ENCODE results near the gene SHANK1. TPM values are rescaled to one million over a fixed set of nuclear protein-coding genes. Genes with fewer than 3 reads are reported as not detected.

Gene SHANK1
- total RNA-seq, 2 experiments from 2014 or later: 0.03 to 13.1 TPM

GRCh38 chr19:50659318-50660087 is 60.1 kb downstream of the SHANK1 start:
- no peak for DNase-seq (ENCODE audit: low spot score)
- H3K79me2 ChIP-seq (ENCODE audit: insufficient read depth, low read depth, low read length): no peaks in the 10 kb centered on the region
- no peaks in the 10 kb centered on the region for H3K9me2 ChIP-seq (ENCODE audit: insufficient read depth, low read length)
- no peaks in the 10 kb centered on the region for H4K20me1 ChIP-seq (ENCODE audit: insufficient read depth, low read length)
- H3K36me3 ChIP-seq (ENCODE audit: insufficient read depth, low read length): no peaks in the 10 kb centered on the region
- CTCF ChIA-PET (ENCODE audit: unreplicated experiment): no interaction called here
- peak overlapping the region; percentile 71 for H3K4me2 ChIP-seq (ENCODE audit: low read length)
- no peak overlapping the region for H2AFZ ChIP-seq (ENCODE audit: low read length)
- peak overlapping the region; percentile 70 for H3K4me3 ChIP-seq (ENCODE audit: low read depth, low read length, poor library complexity, severe bottlenecking)
- intact Hi-C loops (cut with micrococcal nuclease; ENCODE audit: unreplicated experiment): loop anchor here (1.0 to 5.0 kb wide), 3 partner anchors 51 to 292 kb away; partner anchors contain the start of gene NAPSA
- H3K27ac ChIP-seq (ENCODE audit: low read depth, low read length, poor library complexity, severe bottlenecking): no peak overlapping the region
- no peak for TF ChIP-seq EZH2phosphoT487 (IDR thresholded peaks at IDR 0.05; ENCODE audit: borderline replicate concordance, low read depth, low read length)
- peaks cover 22% of the 10 kb centered on the region for H3K4me1 ChIP-seq (ENCODE audit: insufficient read depth, low read length, poor library complexity, severe bottlenecking)
- BruUV-seq (replicated peaks): no TSS peak
- H3K9me3 ChIP-seq (ENCODE audit: low read length): no peaks in the 10 kb centered on the region
- POLR2A ChIA-PET: no interaction called here

GRCh38 chr19:50658441-50659317 is 60.9 kb downstream of the SHANK1 start:
- TF ChIP-seq CTCF (conservative IDR thresholded peaks at IDR 0.05; ENCODE audit: low read length) (no peak), EZH2phosphoT487 (IDR thresholded peaks at IDR 0.05; ENCODE audit: borderline replicate concordance, low read depth, low read length) (no peak)
- Histone ChIP-seq H3K4me3 (ENCODE audit: low read depth, low read length, poor library complexity, severe bottlenecking) (peak overlapping the region; percentile 70), H3K4me1 (ENCODE audit: insufficient read depth, low read length, poor library complexity, severe bottlenecking) (peaks cover 22% of the 10 kb centered on the region), H3K4me2 (ENCODE audit: low read length) (peak overlapping the region; percentile 71), H3K9me2 (ENCODE audit: insufficient read depth, low read length) (no peaks in the 10 kb centered on the region), H3K27ac (ENCODE audit: low read depth, low read length, poor library complexity, severe bottlenecking) (peak overlapping the region; percentile 83), H3K9me3 (ENCODE audit: low read length) (no peaks in the 10 kb centered on the region), H3K79me2 (ENCODE audit: insufficient read depth, low read depth, low read length) (no peaks in the 10 kb centered on the region), H2AFZ (ENCODE audit: low read length) (no peak overlapping the region), H4K20me1 (ENCODE audit: insufficient read depth, low read length) (no peaks in the 10 kb centered on the region), H3K36me3 (ENCODE audit: insufficient read depth, low read length) (no peaks in the 10 kb centered on the region)
- no TSS peak for BruUV-seq (replicated peaks)
- peak; percentile 91 for DNase-seq (ENCODE audit: low spot score)
- POLR2A ChIA-PET: no interaction called here
- CTCF ChIA-PET (ENCODE audit: unreplicated experiment): interaction anchor here (0.6 kb wide), 2 partner anchors 18 to 342 kb away, joined by 7 read pairs; no protein-coding TSS in a partner anchor
- intact Hi-C loops (cut with micrococcal nuclease; ENCODE audit: unreplicated experiment): loop anchor here (1.0 to 5.0 kb wide), 3 partner anchors 50 to 291 kb away; partner anchors contain the start of gene NAPSA

GRCh38 chr19:50657712-50658440 is 61.7 kb downstream of the SHANK1 start:
- ChIA-PET CTCF (ENCODE audit: unreplicated experiment) (interaction anchor here (0.6 kb wide), 2 partner anchors 19 to 341 kb away, joined by 7 read pairs; no protein-coding TSS in a partner anchor), POLR2A (no interaction called here)
- Histone ChIP-seq H3K9me2 (ENCODE audit: insufficient read depth, low read length) (no peaks in the 10 kb centered on the region), H3K9me3 (ENCODE audit: low read length) (no peaks in the 10 kb centered on the region), H3K4me1 (ENCODE audit: insufficient read depth, low read length, poor library complexity, severe bottlenecking) (peaks cover 22% of the 10 kb centered on the region), H2AFZ (ENCODE audit: low read length) (peak overlapping the region; percentile 80; the same call in 1 of the 2 replicates), H3K79me2 (ENCODE audit: insufficient read depth, low read depth, low read length) (no peaks in the 10 kb centered on the region), H3K36me3 (ENCODE audit: insufficient read depth, low read length) (no peaks in the 10 kb centered on the region), H4K20me1 (ENCODE audit: insufficient read depth, low read length) (no peaks in the 10 kb centered on the region), H3K4me2 (ENCODE audit: low read length) (peak overlapping the region; percentile 75), H3K4me3 (ENCODE audit: low read depth, low read length, poor library complexity, severe bottlenecking) (peak overlapping the region; percentile 70), H3K27ac (ENCODE audit: low read depth, low read length, poor library complexity, severe bottlenecking) (peak overlapping the region; percentile 83)
- TF ChIP-seq CTCF (conservative IDR thresholded peaks at IDR 0.05; ENCODE audit: low read length) (no peak), EZH2phosphoT487 (IDR thresholded peaks at IDR 0.05; ENCODE audit: borderline replicate concordance, low read depth, low read length) (no peak)
- BruUV-seq (replicated peaks): TSS peak; percentile 94
- DNase-seq (ENCODE audit: low spot score): peak; percentile 98
- intact Hi-C loops (cut with micrococcal nuclease; ENCODE audit: unreplicated experiment): loop anchor here (2.0 to 5.0 kb wide), 2 partner anchors 67 to 291 kb away; partner anchors contain the start of gene NAPSA

All from OCI-LY7 (cell line).